Calu3 (cell line): ENCODE measurements around the gene NTPCR. TPM values are rescaled to one million over a fixed set of nuclear protein-coding genes. Genes with fewer than 3 reads are reported as not detected.

Source experiments
- Bru-seq: library from RNA; stranded (reverse); fragments of 400-500 nt; gene quantifications from one replicate; lab custom pipeline; 2021; lab: Mats Ljungman, UMichigan
- BruChase-seq, 2 experiments: library from RNA; stranded (reverse); fragments of 400-500 nt; gene quantifications; one replicate each; lab custom pipeline; 2021; lab: Mats Ljungman, UMichigan
- BruUV-seq: library from RNA; stranded (reverse); fragments of 400-500 nt; replicated peaks from 2 replicates; lab custom pipeline; 2021; lab: Mats Ljungman, UMichigan
- CTCF ChIA-PET: fragments of 300-600 bp; sonication (Branson Sonifier 250); formaldehyde crosslinking; loops from one replicate; lab custom pipeline; 2022; ENCODE audit warnings: antibody characterized with exemption; lab: Charles Lee
- DNase-seq: peaks from one replicate; pipeline ENCODE4 v3.0.0; 2022
- H3K27ac Mint-ChIP-seq: one replicate; pipeline ENCODE4 v1.8.0; 2022; ENCODE audit warnings: mixed read lengths; ENCODE audit not compliant: unreplicated experiment
- H3K27me3 Mint-ChIP-seq: one replicate; pipeline ENCODE4 v1.8.0; 2022; ENCODE audit warnings: mixed read lengths; ENCODE audit not compliant: unreplicated experiment
- H3K36me3 Mint-ChIP-seq: one replicate; pipeline ENCODE4 v1.8.0; 2022; ENCODE audit warnings: mild to moderate bottlenecking, moderate library complexity, mixed read lengths; ENCODE audit not compliant: insufficient read depth, unreplicated experiment
- H3K4me1 Mint-ChIP-seq: one replicate; pipeline ENCODE4 v1.8.0; 2022; ENCODE audit warnings: mild to moderate bottlenecking, low read depth, mixed read lengths; ENCODE audit not compliant: unreplicated experiment
- H3K4me3 Mint-ChIP-seq: one replicate; pipeline ENCODE4 v1.8.0; 2022; ENCODE audit warnings: mild to moderate bottlenecking, low read depth, moderate library complexity, mixed read lengths; ENCODE audit not compliant: unreplicated experiment
- H3K9me3 Mint-ChIP-seq: one replicate; pipeline ENCODE4 v1.8.0; 2022; ENCODE audit warnings: low read depth, mixed read lengths; ENCODE audit not compliant: unreplicated experiment
- intact Hi-C: fragments of 100-400 bp; cut with micrococcal nuclease; formaldehyde crosslinking; loops from one replicate; pipeline ENCODE4 v1.10.0; 2022; ENCODE audit not compliant: unreplicated experiment
- long read RNA-seq: library from polyadenylated mRNA; stranded (forward); transcript quantifications from one replicate; pipeline ENCODE4 v2.0.0, GENCODE V29; 2022
- total RNA-seq: library from RNA; stranded (reverse); gene quantifications from 2 replicates; pipeline ENCODE4 v1.2.3, GENCODE V29; 2022
- TF ChIP-seq, protein P1 (sequence below): fragments of 200-600 bp; IDR thresholded peaks from one replicate; pipeline ENCODE4 v1.8.0; 2022; ENCODE audit warnings: antibody characterized with exemption; ENCODE audit not compliant: unreplicated experiment

NTPCR gene, protein sequence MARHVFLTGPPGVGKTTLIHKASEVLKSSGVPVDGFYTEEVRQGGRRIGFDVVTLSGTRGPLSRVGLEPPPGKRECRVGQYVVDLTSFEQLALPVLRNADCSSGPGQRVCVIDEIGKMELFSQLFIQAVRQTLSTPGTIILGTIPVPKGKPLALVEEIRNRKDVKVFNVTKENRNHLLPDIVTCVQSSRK
- total RNA-seq = 38.2 and 39.2 TPM in 2 replicates
- Bru-seq, nascent RNA = percentile 69 among the genes with signal in this experiment
- BruChase-seq, experiment 1, labeled RNA remaining after a 6-hour chase = percentile 70 among the genes with signal in this experiment
- percentile 63 among the genes with signal in this experiment for BruChase-seq, experiment 2, labeled RNA remaining after a 2-hour chase
- long read RNA-seq, full-length matches to known transcripts = 48 of 56 reads
- long read RNA-seq, partial matches to known transcripts = 0 of 56 reads
- long read RNA-seq, other reads (novel, unspliced or antisense) = 8 of 56 reads

DNA sequence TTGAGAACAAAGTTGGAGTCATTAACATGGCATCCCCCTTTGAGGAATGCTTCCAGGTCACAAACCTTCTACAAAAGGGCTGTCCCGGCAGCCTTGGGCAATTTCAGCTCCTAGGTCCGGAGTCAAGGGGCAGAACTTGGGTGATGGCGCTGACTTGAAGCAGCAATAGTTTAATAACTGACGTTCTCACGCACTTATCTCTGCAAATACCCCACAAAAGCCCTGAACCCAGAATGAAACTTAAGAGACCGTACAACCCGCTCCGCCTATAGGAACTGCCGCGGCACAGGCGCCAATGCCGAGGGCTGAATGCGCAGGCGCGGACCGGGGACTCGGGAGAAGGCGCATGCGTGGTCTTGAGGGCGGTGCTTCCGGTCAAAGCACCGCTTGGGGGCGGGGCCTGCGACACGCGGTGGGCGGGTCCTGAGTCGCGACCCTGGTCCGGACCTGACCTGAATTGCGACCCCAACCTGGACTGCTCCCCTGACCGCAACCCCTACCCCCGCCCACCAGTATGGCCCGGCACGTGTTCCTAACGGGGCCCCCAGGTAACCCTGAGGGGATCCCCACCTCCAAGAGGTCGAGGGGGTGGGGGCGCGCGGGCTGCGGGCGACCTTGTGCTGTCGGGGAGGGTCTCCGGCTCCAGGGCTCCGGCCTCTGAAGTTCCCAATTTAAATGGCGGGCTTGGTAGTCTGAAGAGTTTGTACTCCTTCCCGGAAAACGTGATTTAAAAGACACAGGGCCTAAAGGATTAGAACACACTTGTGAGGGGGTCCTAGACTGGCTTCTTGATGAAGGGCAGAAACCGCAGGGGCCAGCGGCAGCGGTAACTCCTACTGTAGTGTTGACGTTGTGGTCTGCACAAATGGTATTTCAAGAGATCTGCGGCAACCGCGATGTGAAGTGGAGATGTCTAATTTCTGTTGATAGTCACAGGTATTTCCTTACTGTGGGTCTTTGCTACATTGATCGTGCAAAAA, at the start of gene NTPCR:
Gene NTPCR, plus strand, starts transcription at position 415 of the 980 bp plus-strand sequence. Its CDS starts 100 bp downstream, at position 515.
- intact Hi-C loops = loop anchor here (2.0 to 5.0 kb wide), 3 partner anchors 143 to 314 kb away; partner anchors contain the start of gene MAP10
- DNase-seq = peak; percentile 98
- peak within 1 kb of the TSS; percentile 91 for H3K4me3 Mint-ChIP-seq
- H3K27ac Mint-ChIP-seq = peak within 1 kb of the TSS; percentile 77
- CTCF ChIA-PET = interaction anchor here (0.7 kb wide), 1 partner anchor 241 kb away, joined by 4 read pairs; no protein-coding TSS in a partner anchor
- H3K27me3 Mint-ChIP-seq = peaks cover 11% of the 10 kb centered on the region
- TSS peak; percentile 43 for BruUV-seq
- no peaks in the 10 kb centered on the region for H3K9me3 Mint-ChIP-seq
- peaks cover 23% of the 10 kb centered on the region for H3K4me1 Mint-ChIP-seq
- TF ChIP-seq, protein P1, sequence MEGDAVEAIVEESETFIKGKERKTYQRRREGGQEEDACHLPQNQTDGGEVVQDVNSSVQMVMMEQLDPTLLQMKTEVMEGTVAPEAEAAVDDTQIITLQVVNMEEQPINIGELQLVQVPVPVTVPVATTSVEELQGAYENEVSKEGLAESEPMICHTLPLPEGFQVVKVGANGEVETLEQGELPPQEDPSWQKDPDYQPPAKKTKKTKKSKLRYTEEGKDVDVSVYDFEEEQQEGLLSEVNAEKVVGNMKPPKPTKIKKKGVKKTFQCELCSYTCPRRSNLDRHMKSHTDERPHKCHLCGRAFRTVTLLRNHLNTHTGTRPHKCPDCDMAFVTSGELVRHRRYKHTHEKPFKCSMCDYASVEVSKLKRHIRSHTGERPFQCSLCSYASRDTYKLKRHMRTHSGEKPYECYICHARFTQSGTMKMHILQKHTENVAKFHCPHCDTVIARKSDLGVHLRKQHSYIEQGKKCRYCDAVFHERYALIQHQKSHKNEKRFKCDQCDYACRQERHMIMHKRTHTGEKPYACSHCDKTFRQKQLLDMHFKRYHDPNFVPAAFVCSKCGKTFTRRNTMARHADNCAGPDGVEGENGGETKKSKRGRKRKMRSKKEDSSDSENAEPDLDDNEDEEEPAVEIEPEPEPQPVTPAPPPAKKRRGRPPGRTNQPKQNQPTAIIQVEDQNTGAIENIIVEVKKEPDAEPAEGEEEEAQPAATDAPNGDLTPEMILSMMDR = no peak
- H3K36me3 Mint-ChIP-seq = peaks cover 17% of the 10 kb centered on the region

DNA sequence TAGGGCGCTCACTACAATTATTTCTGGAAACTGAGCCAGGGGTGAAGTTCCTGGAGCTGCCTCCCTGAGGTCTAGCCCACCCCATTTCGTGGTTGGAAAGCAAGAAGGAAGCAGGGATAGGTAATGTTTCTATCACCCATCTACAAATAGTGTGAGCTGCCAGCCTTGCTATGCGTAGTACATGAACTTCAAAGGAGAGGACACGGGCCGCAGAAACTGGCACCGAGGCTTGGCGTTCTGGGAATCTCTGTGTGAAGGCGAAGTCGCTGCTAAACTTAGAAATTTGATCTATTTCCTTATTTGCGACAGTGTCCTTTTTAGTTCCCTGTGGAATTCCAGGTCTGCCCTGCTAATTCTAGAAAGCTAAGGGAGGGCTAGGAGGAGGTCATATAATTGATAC, 49.6 kb upstream of the NTPCR start:
- TF ChIP-seq, protein P1 = no peak
- Mint-ChIP-seq H3K27ac (no peak overlapping the region), H3K4me1 (peaks cover 9% of the 10 kb centered on the region), H3K36me3 (no peaks in the 10 kb centered on the region), H3K27me3 (no peaks in the 10 kb centered on the region), H3K4me3 (no peak overlapping the region), H3K9me3 (no peaks in the 10 kb centered on the region)
- BruUV-seq = no TSS peak
- CTCF ChIA-PET = no interaction called here
- intact Hi-C loops = no loop called here
- no peak for DNase-seq

DNA sequence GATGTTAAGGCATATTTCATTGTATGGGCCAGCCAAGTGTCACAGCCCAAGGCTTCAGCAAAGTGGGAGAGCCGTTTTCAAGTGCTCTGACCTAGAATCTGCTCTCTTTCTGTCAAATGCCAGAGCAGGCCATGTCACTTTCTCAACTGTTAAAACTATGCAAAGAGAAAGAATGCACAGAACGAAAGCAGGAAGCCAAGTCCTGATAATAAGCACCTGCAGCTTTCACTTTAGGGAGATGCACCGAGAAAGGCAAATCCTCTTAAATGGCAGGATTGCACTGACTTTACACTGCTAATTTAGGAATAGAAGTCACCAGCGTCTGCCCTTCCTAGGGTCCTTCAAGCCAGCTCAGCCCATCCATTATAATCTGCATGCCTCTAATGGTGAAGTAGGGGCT, 49.2 kb upstream of the NTPCR start:
- Mint-ChIP-seq H3K27ac (no peak overlapping the region), H3K36me3 (no peaks in the 10 kb centered on the region), H3K4me3 (no peak overlapping the region), H3K27me3 (no peaks in the 10 kb centered on the region), H3K9me3 (no peaks in the 10 kb centered on the region), H3K4me1 (peaks cover 9% of the 10 kb centered on the region)
- TF ChIP-seq, protein P1 = no peak
- no TSS peak for BruUV-seq
- CTCF ChIA-PET = no interaction called here
- intact Hi-C loops = no loop called here
- no peak for DNase-seq

DNA sequence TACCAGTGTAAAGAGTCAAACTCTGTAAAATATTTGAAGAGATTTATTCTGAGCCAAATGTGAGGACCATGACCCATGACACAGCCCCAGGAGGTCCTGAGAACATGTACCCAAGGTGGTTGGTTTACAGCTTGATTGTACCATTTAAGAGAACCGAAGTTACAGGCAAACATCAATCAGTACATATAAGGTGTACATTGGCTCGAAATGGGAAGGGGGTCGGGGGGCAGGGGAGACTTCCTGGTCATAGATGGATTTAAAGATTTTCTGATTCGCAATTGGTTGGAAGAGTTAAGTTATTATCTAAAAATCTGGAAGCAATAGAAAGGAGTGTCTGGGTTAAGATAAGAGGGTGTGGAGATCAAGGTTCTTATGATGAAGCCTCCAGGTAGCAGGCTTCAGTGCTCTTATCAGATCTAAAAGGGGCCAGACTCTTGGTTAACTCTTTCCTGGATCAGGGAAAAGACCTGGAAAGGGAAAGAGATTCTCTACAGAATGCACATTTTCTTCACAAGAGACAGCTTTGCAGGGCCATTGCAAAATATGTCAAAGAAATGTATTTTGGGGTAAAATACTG, 47.5 kb upstream of the NTPCR start:
- no peak for DNase-seq
- Mint-ChIP-seq H3K27me3 (no peaks in the 10 kb centered on the region), H3K4me1 (peaks cover 9% of the 10 kb centered on the region), H3K27ac (no peak overlapping the region), H3K9me3 (no peaks in the 10 kb centered on the region), H3K36me3 (no peaks in the 10 kb centered on the region), H3K4me3 (no peak overlapping the region)
- no TSS peak for BruUV-seq
- intact Hi-C loops = no loop called here
- TF ChIP-seq, protein P1 = no peak
- CTCF ChIA-PET = no interaction called here
